ENCODE data around the gene TNFRSF25. TPM values are rescaled to one million over a fixed set of nuclear protein-coding genes. Genes with fewer than 3 reads are reported as not detected.
"Not testable (repeated sequence)": the region's sequence is repeated elsewhere in the genome, so short reads cannot be mapped to it uniquely, and the experiment has no call there.

Gene TNFRSF25
- total RNA-seq, 4 donors from 2014 or later = 1.0 to 4.2 (median 2.7) TPM

- peaks cover 5 to 20% of the 10 kb centered on the region in 2 donors for H3K4me1 ChIP-seq
- no peaks in the 10 kb centered on the region for H3K36me3 ChIP-seq
- H3K9me3 ChIP-seq = no peaks in the 10 kb centered on the region
- no peak for TF ChIP-seq CTCF (IDR thresholded peaks at IDR 0.05 in 4 of 5, conservative IDR thresholded peaks at IDR 0.05 in 1 of 5)
- TF ChIP-seq POLR2A (IDR thresholded peaks at IDR 0.05) = no peak
- H3K27ac ChIP-seq = no peak overlapping the region
- in situ Hi-C loops (cut with MboI; ENCODE audit: low sequenced_read_pairs in 4 of 4) = loop anchor here in 1 of 4 donors (25.0 kb wide), 1 partner anchor 142 kb away; no protein-coding TSS in a partner anchor
- H3K27me3 ChIP-seq = peaks cover 3 to 23% (median 9%) of the 10 kb centered on the region in 3 donors
- no peak overlapping the region for H3K4me3 ChIP-seq
- no peak for DNase-seq
- intact Hi-C loops (cut with DNase I; ENCODE audit: low total_unique reads) = no loop called here
- ATAC-seq = no peak
These were observed 29.1 kb upstream of the TNFRSF25 start for GRCh38 chr1:6495041-6495441.

GRCh38 chr1:6494627-6495026 is 28.7 kb upstream of the TNFRSF25 start:
- intact Hi-C loops (cut with DNase I; ENCODE audit: low total_unique reads) = no loop called here
- H3K4me3 ChIP-seq = no peak overlapping the region
- ATAC-seq (no peak), DNase-seq (no peak)
- no peaks in the 10 kb centered on the region for H3K9me3 ChIP-seq
- no peaks in the 10 kb centered on the region for H3K36me3 ChIP-seq
- peaks cover 5 to 21% of the 10 kb centered on the region in 2 donors for H3K4me1 ChIP-seq
- in situ Hi-C loops (cut with MboI; ENCODE audit: low sequenced_read_pairs in 4 of 4) = loop anchor here in 1 of 4 donors (25.0 kb wide), 1 partner anchor 143 kb away; no protein-coding TSS in a partner anchor
- peaks cover 7 to 23% (median 9%) of the 10 kb centered on the region in 3 donors for H3K27me3 ChIP-seq
- H3K27ac ChIP-seq = no peak overlapping the region
- no peak for TF ChIP-seq POLR2A (IDR thresholded peaks at IDR 0.05)
- TF ChIP-seq CTCF (IDR thresholded peaks at IDR 0.05 in 4 of 5, conservative IDR thresholded peaks at IDR 0.05 in 1 of 5) = no peak

- H3K27me3 ChIP-seq = peaks cover 7 to 23% (median 9%) of the 10 kb centered on the region in 3 donors
- H3K4me3 ChIP-seq; DNase-seq; H3K9me3 ChIP-seq; H3K27ac ChIP-seq; ATAC-seq; intact Hi-C loops (cut with DNase I; ENCODE audit: low total_unique reads); H3K36me3 ChIP-seq: not testable (repeated sequence)
- in situ Hi-C loops (cut with MboI; ENCODE audit: low sequenced_read_pairs in 4 of 4) = loop anchor here in 1 of 4 donors (25.0 kb wide), 1 partner anchor 143 kb away; no protein-coding TSS in a partner anchor
- H3K4me1 ChIP-seq = peaks cover 5 to 21% of the 10 kb centered on the region in 2 donors
These were observed 27.9 kb upstream of the TNFRSF25 start for GRCh38 chr1:6493834-6494223.

GRCh38 chr1:6491966-6492365 is 26.0 kb upstream of the TNFRSF25 start:
- H3K4me3 ChIP-seq = no peak overlapping the region
- no peaks in the 10 kb centered on the region for H3K9me3 ChIP-seq
- H3K36me3 ChIP-seq = no peaks in the 10 kb centered on the region
- ATAC-seq = no peak
- peaks cover 5 to 13% of the 10 kb centered on the region in 2 donors for H3K4me1 ChIP-seq
- no peak for DNase-seq
- peaks cover 7 to 15% (median 9%) of the 10 kb centered on the region in 3 donors for H3K27me3 ChIP-seq
- H3K27ac ChIP-seq = peak overlapping the region in 1 of 4 donors; percentile 28
- intact Hi-C loops (cut with DNase I; ENCODE audit: low total_unique reads) (no loop called here), in situ Hi-C loops (cut with MboI; ENCODE audit: low sequenced_read_pairs in 4 of 4) (loop anchor here in 1 of 4 donors (25.0 kb wide), 1 partner anchor 145 kb away; no protein-coding TSS in a partner anchor)
- TF ChIP-seq POLR2A (IDR thresholded peaks at IDR 0.05) (no peak), CTCF (IDR thresholded peaks at IDR 0.05 in 4 of 5, conservative IDR thresholded peaks at IDR 0.05 in 1 of 5) (no peak)

- Histone ChIP-seq H3K9me3 (no peaks in the 10 kb centered on the region), H3K36me3 (no peaks in the 10 kb centered on the region), H3K27me3 (peaks cover 7 to 12% (median 7%) of the 10 kb centered on the region in 3 donors), H3K27ac (peak within 1 kb of the TSS; percentile 20 to 39 (median 28)), H3K4me3 (peak within 1 kb of the TSS; percentile 44 to 66 (median 53)), H3K4me1 (peaks cover 8 to 9% of the 10 kb centered on the region in 2 donors)
- DNase-seq (no peak), ATAC-seq (no peak)
- in situ Hi-C loops (cut with MboI; ENCODE audit: low sequenced_read_pairs in 4 of 4) (loop anchor here in 1 of 4 donors (25.0 kb wide), 1 partner anchor 146 kb away; no protein-coding TSS in a partner anchor), intact Hi-C loops (cut with DNase I; ENCODE audit: low total_unique reads) (no loop called here)
- no peak for TF ChIP-seq POLR2A (IDR thresholded peaks at IDR 0.05)
These were observed 25.5 kb upstream of the TNFRSF25 start, which contains the start of gene PLEKHG5 for GRCh38 chr1:6491480-6491962. TSS of gene PLEKHG5 (minus strand) at chr1:6491667. CDS start at chr1:6477571, 14,096 bp downstream.

Data from gastrocnemius medialis (tissue), 4 donors.